DMS114 treated with DMSO at 0.1 percent for 48 hours (cell line): Measurements from ENCODE around the gene SYNM.
"Not testable (repeated sequence)": the region's sequence is repeated elsewhere in the genome, so short reads cannot be mapped to it uniquely, and the experiment has no call there.

ENCODE experiments used
- DNase-seq: peaks from one replicate; lab custom pipeline; 2025; ENCODE audit not compliant: unreplicated experiment; lab: John Stamatoyannopoulos, UW

SYNM gene, protein sequence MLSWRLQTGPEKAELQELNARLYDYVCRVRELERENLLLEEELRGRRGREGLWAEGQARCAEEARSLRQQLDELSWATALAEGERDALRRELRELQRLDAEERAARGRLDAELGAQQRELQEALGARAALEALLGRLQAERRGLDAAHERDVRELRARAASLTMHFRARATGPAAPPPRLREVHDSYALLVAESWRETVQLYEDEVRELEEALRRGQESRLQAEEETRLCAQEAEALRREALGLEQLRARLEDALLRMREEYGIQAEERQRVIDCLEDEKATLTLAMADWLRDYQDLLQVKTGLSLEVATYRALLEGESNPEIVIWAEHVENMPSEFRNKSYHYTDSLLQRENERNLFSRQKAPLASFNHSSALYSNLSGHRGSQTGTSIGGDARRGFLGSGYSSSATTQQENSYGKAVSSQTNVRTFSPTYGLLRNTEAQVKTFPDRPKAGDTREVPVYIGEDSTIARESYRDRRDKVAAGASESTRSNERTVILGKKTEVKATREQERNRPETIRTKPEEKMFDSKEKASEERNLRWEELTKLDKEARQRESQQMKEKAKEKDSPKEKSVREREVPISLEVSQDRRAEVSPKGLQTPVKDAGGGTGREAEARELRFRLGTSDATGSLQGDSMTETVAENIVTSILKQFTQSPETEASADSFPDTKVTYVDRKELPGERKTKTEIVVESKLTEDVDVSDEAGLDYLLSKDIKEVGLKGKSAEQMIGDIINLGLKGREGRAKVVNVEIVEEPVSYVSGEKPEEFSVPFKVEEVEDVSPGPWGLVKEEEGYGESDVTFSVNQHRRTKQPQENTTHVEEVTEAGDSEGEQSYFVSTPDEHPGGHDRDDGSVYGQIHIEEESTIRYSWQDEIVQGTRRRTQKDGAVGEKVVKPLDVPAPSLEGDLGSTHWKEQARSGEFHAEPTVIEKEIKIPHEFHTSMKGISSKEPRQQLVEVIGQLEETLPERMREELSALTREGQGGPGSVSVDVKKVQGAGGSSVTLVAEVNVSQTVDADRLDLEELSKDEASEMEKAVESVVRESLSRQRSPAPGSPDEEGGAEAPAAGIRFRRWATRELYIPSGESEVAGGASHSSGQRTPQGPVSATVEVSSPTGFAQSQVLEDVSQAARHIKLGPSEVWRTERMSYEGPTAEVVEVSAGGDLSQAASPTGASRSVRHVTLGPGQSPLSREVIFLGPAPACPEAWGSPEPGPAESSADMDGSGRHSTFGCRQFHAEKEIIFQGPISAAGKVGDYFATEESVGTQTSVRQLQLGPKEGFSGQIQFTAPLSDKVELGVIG (N-terminal part only)

GRCh38 chr15:99104788-99105513 is at the start of gene SYNM:
TSS of gene SYNM (plus strand) at chr15:99105080. CDS start at chr15:99105200, 120 bp downstream.
- DNase-seq = peak; percentile 84

GRCh38 chr15:99055555-99056134 is 49.2 kb upstream of the SYNM start:
- no peak for DNase-seq

DNA sequence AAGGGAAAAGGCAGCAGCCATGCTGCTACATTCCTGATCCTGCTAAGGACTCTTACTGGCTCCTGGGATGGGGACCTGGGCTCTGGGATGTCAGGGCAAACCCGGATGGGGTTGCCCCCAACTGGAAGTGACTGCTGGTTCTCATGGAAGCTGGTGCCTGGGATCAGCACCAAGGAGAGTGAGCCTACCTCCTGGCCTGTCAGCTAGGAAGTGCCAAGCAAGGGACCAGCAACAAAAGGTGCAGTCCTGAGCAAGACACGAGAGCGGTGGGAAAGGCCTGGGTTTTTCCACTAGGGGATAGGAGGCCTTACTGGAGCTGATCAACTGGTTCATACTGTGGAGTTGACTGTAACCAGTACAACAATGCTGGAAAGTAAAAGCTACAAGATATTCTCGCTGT is 47.9 kb upstream of the SYNM start:
- no peak for DNase-seq

GRCh38 chr15:99057697-99058420 is 47.0 kb upstream of the SYNM start:
- no peak for DNase-seq

DNA sequence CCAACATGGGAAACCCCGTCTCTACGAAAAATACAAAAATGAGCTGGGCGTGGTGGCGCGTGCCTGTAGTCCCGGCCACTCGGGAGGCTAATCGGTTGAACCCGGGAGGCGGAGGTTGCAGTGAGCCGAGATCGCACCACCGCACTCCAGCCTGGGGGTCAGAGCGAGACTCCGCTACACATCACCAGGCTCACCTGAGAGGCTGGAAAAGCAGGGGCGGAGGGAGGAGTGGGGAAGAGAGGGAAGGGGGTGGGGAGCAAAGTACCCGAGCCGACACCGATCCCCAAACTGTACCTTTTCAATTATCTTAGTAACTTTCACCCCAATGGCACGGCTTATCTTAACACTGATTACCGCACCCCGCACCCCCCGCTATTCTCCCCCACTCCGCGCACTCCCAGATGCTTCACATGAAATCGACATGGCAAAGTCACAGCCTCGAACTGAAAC is 46.4 kb upstream of the SYNM start:
- no peak for DNase-seq

DNA sequence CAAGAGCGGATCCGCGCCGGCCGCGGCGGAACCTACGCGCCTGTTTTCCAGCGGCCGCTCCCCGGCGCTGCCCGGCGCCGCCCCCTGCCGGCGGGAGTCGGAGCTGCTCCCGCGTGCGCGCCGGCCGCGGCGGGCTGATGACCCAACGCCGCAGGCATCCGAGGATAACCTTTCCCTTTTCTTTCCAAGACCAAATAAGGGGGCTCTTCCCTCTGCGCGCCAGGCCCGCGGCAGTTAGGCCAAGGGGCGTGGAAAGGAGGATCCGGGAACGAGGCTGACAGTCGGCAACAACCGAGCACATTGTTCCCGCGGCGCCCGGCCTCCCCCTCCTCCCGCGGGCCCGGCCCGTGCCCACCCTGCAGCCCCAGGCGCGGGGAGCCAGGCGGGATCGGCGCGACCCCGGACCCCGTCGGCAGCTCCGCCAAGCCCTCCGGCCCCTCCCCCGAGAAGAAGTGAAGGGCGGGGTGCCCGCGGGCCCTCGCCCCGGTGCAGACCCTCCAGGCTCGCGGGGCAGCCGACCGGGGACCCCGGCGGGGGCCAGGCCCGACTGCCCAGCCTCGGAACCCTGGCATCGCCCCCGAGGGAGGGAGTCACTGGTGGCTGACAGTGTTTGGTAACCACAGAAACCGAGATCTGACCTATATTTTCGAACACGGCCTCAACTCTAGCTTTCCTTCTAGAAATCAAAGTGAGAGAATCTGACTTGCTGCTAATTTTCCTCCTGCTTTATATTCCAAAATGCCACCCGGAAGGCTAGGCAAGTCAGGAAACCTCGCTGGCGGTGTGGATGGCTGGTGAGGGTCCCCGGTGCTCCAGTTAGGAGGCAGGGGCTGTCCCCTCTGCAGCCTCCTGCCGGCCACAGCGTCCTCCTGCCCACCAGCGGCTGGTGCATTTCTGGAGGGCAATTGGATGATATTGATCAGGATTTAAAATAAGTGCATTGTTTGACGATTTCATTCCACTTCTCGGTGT is 45.6 kb upstream of the SYNM start:
- DNase-seq = peak; percentile 40

- not testable (repeated sequence) for DNase-seq
These were observed 44.7 kb upstream of the SYNM start for GRCh38 chr15:99060186-99060585.

DNA sequence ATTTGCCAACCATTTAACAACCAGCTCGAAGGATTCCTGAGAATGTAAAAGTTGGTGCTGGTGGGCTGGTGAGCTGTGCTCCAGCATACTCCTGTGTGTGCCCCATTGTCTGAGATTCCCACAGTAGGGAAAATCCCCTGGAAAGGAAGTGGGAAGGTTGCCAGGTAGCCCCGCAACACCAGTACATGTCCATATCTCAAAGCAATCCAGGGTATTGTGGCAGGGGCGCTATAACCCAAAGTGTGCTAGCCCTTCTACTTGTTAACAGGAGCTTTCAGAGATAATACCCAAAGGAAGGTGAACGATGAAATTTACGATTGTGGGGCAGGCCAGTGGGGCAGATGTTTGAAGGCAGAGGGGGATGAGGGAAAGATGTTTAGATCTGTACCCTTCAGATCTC is 42.7 kb upstream of the SYNM start:
- no peak for DNase-seq

- DNase-seq = no peak
These were observed 36.7 kb upstream of the SYNM start for GRCh38 chr15:99068186-99068585.

- DNase-seq = no peak
These were observed 34.7 kb upstream of the SYNM start for GRCh38 chr15:99070208-99070607.

GRCh38 chr15:99071091-99071680 is 33.7 kb upstream of the SYNM start:
- no peak for DNase-seq

DNA sequence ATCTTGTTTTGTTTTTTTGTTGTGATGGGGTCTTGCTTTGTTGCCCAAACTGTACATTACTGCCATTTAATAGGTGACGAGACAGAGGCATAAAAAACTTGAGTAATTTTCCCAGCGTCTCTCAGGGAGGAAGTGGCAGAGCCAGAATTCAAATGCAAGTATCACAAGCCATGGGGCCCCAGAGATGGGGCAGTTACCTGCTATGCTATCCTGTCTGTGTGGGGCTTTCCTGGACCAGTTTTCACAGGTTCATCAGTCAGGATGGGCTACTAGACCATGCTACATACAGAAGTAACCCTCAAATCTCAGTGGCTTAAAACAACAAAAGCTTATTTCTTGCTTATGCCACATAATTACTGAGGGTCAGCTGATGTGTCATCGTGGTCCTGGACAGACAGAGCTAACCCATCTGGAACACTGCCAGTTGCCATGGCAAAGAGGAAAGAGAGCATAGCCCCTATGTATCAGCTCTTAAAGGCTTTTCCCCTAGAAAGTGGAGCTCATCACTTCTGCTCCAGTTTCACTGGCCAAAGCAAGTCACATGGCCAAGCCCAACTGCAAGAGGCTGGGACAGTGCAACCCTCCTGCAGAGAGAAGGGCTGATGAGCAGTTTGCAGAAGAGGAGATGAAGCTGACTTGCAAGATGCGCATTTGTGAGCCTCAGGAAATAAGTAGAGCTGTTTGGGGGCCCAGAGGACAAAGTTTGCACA is 31.7 kb upstream of the SYNM start:
- no peak for DNase-seq

- no peak for DNase-seq
These were observed 30.4 kb upstream of the SYNM start for GRCh38 chr15:99074446-99074845.

DNA sequence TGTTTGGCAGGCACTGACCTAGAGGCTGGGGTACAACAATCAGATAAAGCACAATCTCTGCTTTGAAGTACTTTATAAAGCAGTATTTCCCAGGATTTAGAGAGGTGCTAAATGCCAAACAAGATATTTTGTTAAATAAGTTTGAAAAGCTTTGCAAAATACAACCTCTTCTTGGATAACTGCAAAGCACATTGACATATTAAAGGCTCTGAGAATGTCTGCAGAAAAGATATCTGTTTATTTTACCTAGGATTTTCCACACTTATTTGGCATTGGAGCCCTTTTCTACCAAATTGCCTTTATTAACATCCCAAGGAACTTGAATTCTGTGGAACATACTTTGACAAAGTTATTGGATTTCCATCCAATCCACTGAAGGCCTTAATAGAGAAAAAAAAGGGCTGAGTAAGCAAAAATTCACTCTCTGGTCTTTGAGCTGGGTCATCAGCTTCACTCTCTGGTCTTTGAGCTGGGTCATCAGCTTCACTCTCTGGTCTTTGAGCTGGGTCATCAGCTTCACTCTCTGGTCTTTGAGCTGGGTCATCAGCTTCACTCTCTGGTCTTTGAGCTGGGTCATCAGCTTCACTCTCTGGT is 29.7 kb upstream of the SYNM start:
- not testable (repeated sequence) for DNase-seq

DNA sequence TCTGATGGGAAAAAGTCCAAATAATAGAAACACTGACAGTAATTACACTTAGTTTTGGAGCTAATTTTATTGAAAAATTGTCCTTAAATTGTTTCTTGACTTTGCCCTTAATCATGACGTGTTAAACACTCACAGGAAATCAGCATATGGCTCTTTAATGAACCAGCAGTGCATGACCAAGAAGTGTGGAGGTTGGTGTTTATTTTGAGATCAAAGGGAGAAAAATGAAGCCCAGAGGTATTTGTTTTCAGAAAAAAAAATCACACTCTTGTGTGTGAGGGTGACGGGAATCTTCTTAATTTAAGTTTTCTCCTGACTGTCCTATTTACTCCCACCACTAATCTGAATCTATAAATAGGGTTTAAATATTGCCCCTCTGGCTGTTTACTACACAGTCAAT is 28.8 kb upstream of the SYNM start:
- no peak for DNase-seq

- DNase-seq = peak; percentile 84
These were observed 28.1 kb upstream of the SYNM start for GRCh38 chr15:99076555-99077308.
